ENCODE results near the gene C6orf141.

Gene C6orf141

GRCh38 chr6:49556429-49556837 lies 6.0 kb downstream of the C6orf141 start:
- no peaks in the 10 kb centered on the region for H3F3A ChIP-seq (ENCODE audit: control insufficient read depth, insufficient read depth)
- no peaks in the 10 kb centered on the region for H3K79me2 ChIP-seq (ENCODE audit: control insufficient read depth, low read length)
- no peak overlapping the region for H3K4me3 ChIP-seq (ENCODE audit: low read length)
- no peaks in the 10 kb centered on the region for H4K20me1 ChIP-seq (ENCODE audit: control insufficient read depth, insufficient read depth, low read depth, low read length)
- TF ChIP-seq EZH2phosphoT487 (IDR thresholded peaks at IDR 0.05; ENCODE audit: borderline replicate concordance, low read length) (no peak), CTCF (IDR thresholded peaks at IDR 0.05; ENCODE audit: low read depth, low read length, poor library complexity, severe bottlenecking) (no peak)
- no peak overlapping the region for H3K4me2 ChIP-seq (ENCODE audit: low read length)
- no peaks in the 10 kb centered on the region for H3K27me3 ChIP-seq (ENCODE audit: control insufficient read depth, low read length)
- no peaks in the 10 kb centered on the region for H3K36me3 ChIP-seq (ENCODE audit: control insufficient read depth, low read length)
- no peaks in the 10 kb centered on the region for H3K4me1 ChIP-seq (ENCODE audit: control insufficient read depth, low read length)
- no peaks in the 10 kb centered on the region for H3K9me2 ChIP-seq (replicated peaks; ENCODE audit: control insufficient read depth, low read length)
- H3K9me3 ChIP-seq (ENCODE audit: control insufficient read depth, insufficient read depth, low read length), result no peaks in the 10 kb centered on the region
- no peak overlapping the region for H3K27ac ChIP-seq (ENCODE audit: low read depth, low read length)

GRCh38 chr6:49557177-49557576 lies 6.7 kb downstream of the C6orf141 start:
- Histone ChIP-seq H3K27me3 (ENCODE audit: control insufficient read depth, low read length) (no peaks in the 10 kb centered on the region), H3K4me3 (ENCODE audit: low read length) (no peak overlapping the region), H3K36me3 (ENCODE audit: control insufficient read depth, low read length) (no peaks in the 10 kb centered on the region), H3K27ac (ENCODE audit: low read depth, low read length) (no peak overlapping the region), H3K4me2 (ENCODE audit: low read length) (no peak overlapping the region), H3K9me3 (ENCODE audit: control insufficient read depth, insufficient read depth, low read length) (no peaks in the 10 kb centered on the region), H3F3A (ENCODE audit: control insufficient read depth, insufficient read depth) (no peaks in the 10 kb centered on the region), H3K9me2 (replicated peaks; ENCODE audit: control insufficient read depth, low read length) (no peaks in the 10 kb centered on the region), H3K79me2 (ENCODE audit: control insufficient read depth, low read length) (no peaks in the 10 kb centered on the region), H3K4me1 (ENCODE audit: control insufficient read depth, low read length) (no peaks in the 10 kb centered on the region), H4K20me1 (ENCODE audit: control insufficient read depth, insufficient read depth, low read depth, low read length) (no peaks in the 10 kb centered on the region)
- TF ChIP-seq CTCF (IDR thresholded peaks at IDR 0.05; ENCODE audit: low read depth, low read length, poor library complexity, severe bottlenecking) (no peak), EZH2phosphoT487 (IDR thresholded peaks at IDR 0.05; ENCODE audit: borderline replicate concordance, low read length) (no peak)

DNA sequence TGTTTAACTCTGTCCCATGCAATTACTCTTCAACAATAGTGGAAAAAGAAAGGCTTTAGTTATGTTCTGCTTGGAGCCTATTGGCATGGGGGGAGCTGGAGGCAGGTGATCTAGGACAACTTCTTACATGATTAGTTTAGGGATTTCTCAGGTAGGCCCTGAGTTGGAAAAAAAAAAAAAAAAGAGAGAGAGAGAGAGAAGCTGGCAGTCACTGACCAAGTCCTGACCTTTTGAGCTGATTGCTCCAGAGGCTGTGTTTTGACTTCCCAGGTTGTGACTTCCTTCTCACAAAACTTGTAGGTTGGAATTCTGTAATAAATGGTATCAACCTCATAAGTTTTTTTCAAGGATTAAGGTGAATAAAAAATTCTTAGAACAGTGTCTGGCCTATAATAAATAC lies 7.8 kb downstream of the C6orf141 start:
- no peaks in the 10 kb centered on the region for H3K9me2 ChIP-seq (replicated peaks; ENCODE audit: control insufficient read depth, low read length)
- no peak overlapping the region for H3K27ac ChIP-seq (ENCODE audit: low read depth, low read length)
- no peaks in the 10 kb centered on the region for H3F3A ChIP-seq (ENCODE audit: control insufficient read depth, insufficient read depth)
- TF ChIP-seq EZH2phosphoT487 (IDR thresholded peaks at IDR 0.05; ENCODE audit: borderline replicate concordance, low read length) (no peak), CTCF (IDR thresholded peaks at IDR 0.05; ENCODE audit: low read depth, low read length, poor library complexity, severe bottlenecking) (no peak)
- H3K4me1 ChIP-seq (ENCODE audit: control insufficient read depth, low read length), result no peaks in the 10 kb centered on the region
- H3K27me3 ChIP-seq (ENCODE audit: control insufficient read depth, low read length), result no peaks in the 10 kb centered on the region
- H3K4me3 ChIP-seq (ENCODE audit: low read length), result no peak overlapping the region
- no peaks in the 10 kb centered on the region for H3K9me3 ChIP-seq (ENCODE audit: control insufficient read depth, insufficient read depth, low read length)
- H3K79me2 ChIP-seq (ENCODE audit: control insufficient read depth, low read length), result no peaks in the 10 kb centered on the region
- no peaks in the 10 kb centered on the region for H4K20me1 ChIP-seq (ENCODE audit: control insufficient read depth, insufficient read depth, low read depth, low read length)
- no peaks in the 10 kb centered on the region for H3K36me3 ChIP-seq (ENCODE audit: control insufficient read depth, low read length)
- no peak overlapping the region for H3K4me2 ChIP-seq (ENCODE audit: low read length)
